ENCODE results near the gene CBLN4. TPM values are rescaled to one million over a fixed set of nuclear protein-coding genes. Genes with fewer than 3 reads are reported as not detected.

The CBLN4 gene
- total and polyA plus RNA-seq, 2 experiments from 2014 or later = 2.5 to 2.6 TPM

DNA sequence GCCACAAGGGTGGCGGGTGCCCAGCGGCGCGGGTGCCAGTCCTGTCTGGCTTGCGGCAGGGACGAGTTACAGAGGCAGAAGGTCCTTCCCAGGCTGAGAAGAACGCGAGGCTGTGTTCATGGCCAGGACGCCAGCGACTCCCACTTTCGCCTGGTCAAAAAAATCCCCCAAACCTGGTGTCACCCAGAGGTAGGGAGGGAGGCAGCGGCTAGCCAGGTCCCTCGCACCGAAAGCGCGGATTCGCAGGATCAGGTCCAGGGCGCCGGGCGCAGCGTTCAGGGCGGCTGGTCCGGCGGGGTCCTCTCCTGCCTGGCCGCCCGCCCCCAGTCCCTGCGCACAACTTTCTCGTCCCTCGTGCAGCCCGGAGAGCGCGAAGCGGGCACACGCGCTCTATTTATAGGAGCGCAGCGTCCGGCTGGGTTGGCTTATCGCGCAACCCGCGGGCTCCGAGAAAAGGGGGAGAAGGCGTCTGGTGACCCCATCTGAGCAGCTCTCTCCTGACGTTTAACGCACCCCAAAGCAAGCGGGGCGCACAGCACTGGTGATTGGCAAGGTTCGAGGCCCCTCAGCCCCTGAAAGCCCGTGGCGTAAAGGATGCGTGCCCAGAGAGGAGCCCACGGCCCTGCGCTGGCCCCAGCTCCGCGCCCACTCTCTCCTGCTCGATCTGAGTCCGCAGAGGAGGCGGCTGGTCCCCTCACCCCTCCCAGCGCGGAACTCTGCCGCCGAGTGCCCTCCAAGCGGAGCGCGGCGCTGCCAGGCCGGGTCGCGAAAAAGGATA, 519 bp downstream of the CBLN4 start:
- Histone ChIP-seq H3K9me2 (replicated peaks; ENCODE audit: insufficient read depth) (no peaks in the 10 kb centered on the region), H4K20me1 (ENCODE audit: insufficient read depth, poor library complexity, severe bottlenecking) (no peaks in the 10 kb centered on the region), H3K9me3 (ENCODE audit: low read depth) (no peaks in the 10 kb centered on the region), H3K4me3 (no peak overlapping the region), H3K27ac (no peak overlapping the region), H3K27me3 (peaks cover 11% of the 10 kb centered on the region), H3K4me1 (ENCODE audit: insufficient read depth) (no peaks in the 10 kb centered on the region), H3K79me2 (no peaks in the 10 kb centered on the region), H3K36me3 (replicated peaks; ENCODE audit: insufficient read depth, low read depth) (no peaks in the 10 kb centered on the region), H3K4me2 (no peak overlapping the region), H2AFZ (no peak overlapping the region)
- DNase-seq (ENCODE audit: low spot score) = no peak
- TF ChIP-seq, protein P1, sequence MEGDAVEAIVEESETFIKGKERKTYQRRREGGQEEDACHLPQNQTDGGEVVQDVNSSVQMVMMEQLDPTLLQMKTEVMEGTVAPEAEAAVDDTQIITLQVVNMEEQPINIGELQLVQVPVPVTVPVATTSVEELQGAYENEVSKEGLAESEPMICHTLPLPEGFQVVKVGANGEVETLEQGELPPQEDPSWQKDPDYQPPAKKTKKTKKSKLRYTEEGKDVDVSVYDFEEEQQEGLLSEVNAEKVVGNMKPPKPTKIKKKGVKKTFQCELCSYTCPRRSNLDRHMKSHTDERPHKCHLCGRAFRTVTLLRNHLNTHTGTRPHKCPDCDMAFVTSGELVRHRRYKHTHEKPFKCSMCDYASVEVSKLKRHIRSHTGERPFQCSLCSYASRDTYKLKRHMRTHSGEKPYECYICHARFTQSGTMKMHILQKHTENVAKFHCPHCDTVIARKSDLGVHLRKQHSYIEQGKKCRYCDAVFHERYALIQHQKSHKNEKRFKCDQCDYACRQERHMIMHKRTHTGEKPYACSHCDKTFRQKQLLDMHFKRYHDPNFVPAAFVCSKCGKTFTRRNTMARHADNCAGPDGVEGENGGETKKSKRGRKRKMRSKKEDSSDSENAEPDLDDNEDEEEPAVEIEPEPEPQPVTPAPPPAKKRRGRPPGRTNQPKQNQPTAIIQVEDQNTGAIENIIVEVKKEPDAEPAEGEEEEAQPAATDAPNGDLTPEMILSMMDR (IDR thresholded peaks at IDR 0.05; ENCODE audit: poor library complexity) = no peak
- TF ChIP-seq EZH2phosphoT487 (IDR thresholded peaks at IDR 0.05; ENCODE audit: low read depth, severe bottlenecking, unreplicated experiment) (no peak), EZH2 (IDR thresholded peaks at IDR 0.05; ENCODE audit: borderline replicate concordance) (no peak)
- 33% methylated on average over 60 of the region's 70 CpGs for WGBS (ENCODE audit: low lambda C conversion rate, missing lambda C conversion rate)

DNA sequence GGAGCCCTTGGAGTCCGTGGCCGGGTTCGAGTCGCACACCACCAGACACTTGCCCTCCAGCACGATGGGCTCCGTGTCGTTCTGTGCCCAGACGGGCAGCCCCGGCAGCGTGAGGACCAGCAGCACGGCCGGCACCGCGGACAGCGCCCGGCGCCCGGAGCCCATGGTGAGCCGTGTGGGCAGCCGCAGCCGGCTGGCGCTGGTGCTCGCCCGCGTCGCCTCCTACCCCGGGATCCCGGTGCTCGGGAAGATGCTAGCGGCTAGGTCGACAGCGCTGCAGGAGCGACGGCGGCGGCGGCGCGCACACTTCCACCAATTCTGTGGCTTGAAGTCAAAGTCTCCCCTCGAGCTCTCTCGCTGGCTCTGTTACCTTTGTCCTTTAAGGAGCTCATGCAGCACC, 1.3 kb downstream of the CBLN4 start:
- Histone ChIP-seq H3K36me3 (replicated peaks; ENCODE audit: insufficient read depth, low read depth) (no peaks in the 10 kb centered on the region), H3K4me3 (no peak overlapping the region), H3K4me2 (no peak overlapping the region), H3K27me3 (peaks cover 11% of the 10 kb centered on the region), H4K20me1 (ENCODE audit: insufficient read depth, poor library complexity, severe bottlenecking) (no peaks in the 10 kb centered on the region), H3K9me2 (replicated peaks; ENCODE audit: insufficient read depth) (no peaks in the 10 kb centered on the region), H3K27ac (no peak overlapping the region), H3K4me1 (ENCODE audit: insufficient read depth) (no peaks in the 10 kb centered on the region), H3K9me3 (ENCODE audit: low read depth) (no peaks in the 10 kb centered on the region), H3K79me2 (no peaks in the 10 kb centered on the region), H2AFZ (no peak overlapping the region)
- TF ChIP-seq, protein P1 (IDR thresholded peaks at IDR 0.05; ENCODE audit: poor library complexity) = no peak
- no peak for TF ChIP-seq EZH2phosphoT487 (IDR thresholded peaks at IDR 0.05; ENCODE audit: low read depth, severe bottlenecking, unreplicated experiment)
- TF ChIP-seq EZH2 (IDR thresholded peaks at IDR 0.05; ENCODE audit: borderline replicate concordance) = no peak
- DNase-seq (ENCODE audit: low spot score) = peak; percentile 12
- 26% methylated on average over 38 of the region's 41 CpGs for WGBS (ENCODE audit: low lambda C conversion rate, missing lambda C conversion rate)

DNA sequence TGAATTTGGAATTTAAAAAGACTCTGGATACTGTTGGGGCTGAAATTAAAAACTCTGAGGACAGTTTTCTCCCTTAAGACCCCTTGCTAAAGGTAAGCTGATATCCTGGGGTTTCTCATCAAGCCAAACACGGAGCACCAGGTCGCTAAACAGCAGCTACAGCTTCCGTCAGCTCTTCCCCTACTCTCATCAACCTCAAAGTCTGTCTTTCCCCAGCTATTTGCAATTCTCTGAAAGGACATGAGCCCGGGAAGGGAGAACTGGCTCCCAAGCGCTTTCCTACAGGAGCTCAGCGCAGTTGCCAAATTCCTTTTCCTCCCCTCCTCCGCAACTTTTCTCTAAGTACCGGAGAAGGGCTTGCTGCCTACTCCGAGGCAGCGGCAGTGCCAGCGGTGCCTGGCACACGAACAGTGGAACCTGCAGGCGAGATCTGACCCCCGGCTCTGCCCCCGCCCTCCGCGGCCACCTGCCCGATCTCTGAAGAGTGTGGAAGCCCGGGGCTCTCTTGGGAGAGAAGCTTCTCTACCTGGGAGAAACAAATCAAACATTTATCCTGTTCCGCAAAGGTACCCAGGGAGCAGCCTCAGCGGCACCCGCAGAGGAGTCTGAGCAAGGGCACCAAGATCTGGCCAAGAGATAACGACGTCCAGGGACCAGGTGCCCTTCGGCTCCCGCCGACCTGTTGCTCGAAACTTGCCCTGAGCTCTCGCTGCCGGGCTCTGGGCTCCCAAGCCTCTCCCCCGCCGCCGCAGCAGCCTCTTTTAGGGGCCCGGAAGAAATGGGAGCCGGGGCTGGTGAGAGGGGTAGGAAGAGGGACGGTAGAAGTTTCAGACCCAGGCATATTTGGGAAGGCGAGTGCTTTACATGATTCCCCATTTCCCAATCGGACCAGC, 2.2 kb downstream of the CBLN4 start:
- Histone ChIP-seq H3K4me1 (ENCODE audit: insufficient read depth) (no peaks in the 10 kb centered on the region), H4K20me1 (ENCODE audit: insufficient read depth, poor library complexity, severe bottlenecking) (no peaks in the 10 kb centered on the region), H3K4me3 (no peak overlapping the region), H3K79me2 (no peaks in the 10 kb centered on the region), H3K36me3 (replicated peaks; ENCODE audit: insufficient read depth, low read depth) (no peaks in the 10 kb centered on the region), H2AFZ (no peak overlapping the region), H3K4me2 (no peak overlapping the region), H3K27ac (no peak overlapping the region), H3K9me2 (replicated peaks; ENCODE audit: insufficient read depth) (no peaks in the 10 kb centered on the region), H3K27me3 (peaks cover 11% of the 10 kb centered on the region), H3K9me3 (ENCODE audit: low read depth) (no peaks in the 10 kb centered on the region)
- no peak for DNase-seq (ENCODE audit: low spot score)
- no peak for TF ChIP-seq EZH2phosphoT487 (IDR thresholded peaks at IDR 0.05; ENCODE audit: low read depth, severe bottlenecking, unreplicated experiment)
- TF ChIP-seq, protein P1 (IDR thresholded peaks at IDR 0.05; ENCODE audit: poor library complexity) = no peak
- no peak for TF ChIP-seq EZH2 (IDR thresholded peaks at IDR 0.05; ENCODE audit: borderline replicate concordance)
- 61% methylated on average over 38 of the region's 38 CpGs for WGBS (ENCODE audit: low lambda C conversion rate, missing lambda C conversion rate)
